Esophagus muscularis mucosa (tissue), 3 donors: ENCODE results near the gene RHBDD1.

Experiments
- EP300 ChIP-seq: sonication (generic); formaldehyde crosslinking; IDR thresholded peaks from one replicate; pipeline ENCODE4 v1.6.1; 2017; ENCODE audit warnings: antibody characterized with exemption
- TF ChIP-seq, protein P1 (sequence below), 3 experiments: fragments of 200-600 bp in 2 of 3; fragments of 450-650 bp in 1 of 3; sonication (generic) in 2 of 3; IDR thresholded peaks; one replicate each; pipeline ENCODE4 v1.5.1; 2017 to 2019; ENCODE audit warnings: antibody characterized with exemption in 3 of 3, mild to moderate bottlenecking in 2 of 3, moderate library complexity in 1 of 3

DNA sequence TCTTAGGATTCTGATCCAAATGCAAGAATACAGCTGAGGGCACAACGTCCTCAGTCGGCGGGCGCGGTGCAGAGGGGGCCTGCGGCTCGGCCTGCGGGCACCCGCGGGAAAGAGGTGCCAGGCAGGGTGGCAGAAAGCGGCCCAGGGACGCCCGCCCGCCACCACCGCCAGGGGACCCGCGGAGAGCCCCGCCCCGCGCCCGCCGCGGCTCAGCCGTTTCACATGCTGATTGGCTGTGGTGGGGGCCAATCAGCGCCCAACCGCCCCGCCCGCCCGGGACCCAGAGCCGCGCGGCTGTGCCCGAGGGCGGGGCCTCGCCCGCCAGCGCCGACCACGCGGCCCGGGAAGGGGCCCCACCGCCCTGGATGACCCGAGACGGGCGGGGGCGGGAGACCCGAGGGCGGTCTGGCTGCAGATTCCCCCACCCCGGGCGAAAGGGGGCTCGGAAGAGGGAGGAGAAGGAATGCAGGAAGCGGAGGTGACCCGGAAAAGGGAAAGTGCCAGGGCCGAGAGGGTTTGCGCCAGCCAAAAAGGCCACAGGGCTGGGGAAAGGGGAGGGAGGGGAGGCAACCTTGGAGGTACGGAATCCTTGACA, 44.3 kb upstream of the RHBDD1 start:
- TF ChIP-seq, protein P1, sequence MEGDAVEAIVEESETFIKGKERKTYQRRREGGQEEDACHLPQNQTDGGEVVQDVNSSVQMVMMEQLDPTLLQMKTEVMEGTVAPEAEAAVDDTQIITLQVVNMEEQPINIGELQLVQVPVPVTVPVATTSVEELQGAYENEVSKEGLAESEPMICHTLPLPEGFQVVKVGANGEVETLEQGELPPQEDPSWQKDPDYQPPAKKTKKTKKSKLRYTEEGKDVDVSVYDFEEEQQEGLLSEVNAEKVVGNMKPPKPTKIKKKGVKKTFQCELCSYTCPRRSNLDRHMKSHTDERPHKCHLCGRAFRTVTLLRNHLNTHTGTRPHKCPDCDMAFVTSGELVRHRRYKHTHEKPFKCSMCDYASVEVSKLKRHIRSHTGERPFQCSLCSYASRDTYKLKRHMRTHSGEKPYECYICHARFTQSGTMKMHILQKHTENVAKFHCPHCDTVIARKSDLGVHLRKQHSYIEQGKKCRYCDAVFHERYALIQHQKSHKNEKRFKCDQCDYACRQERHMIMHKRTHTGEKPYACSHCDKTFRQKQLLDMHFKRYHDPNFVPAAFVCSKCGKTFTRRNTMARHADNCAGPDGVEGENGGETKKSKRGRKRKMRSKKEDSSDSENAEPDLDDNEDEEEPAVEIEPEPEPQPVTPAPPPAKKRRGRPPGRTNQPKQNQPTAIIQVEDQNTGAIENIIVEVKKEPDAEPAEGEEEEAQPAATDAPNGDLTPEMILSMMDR (IDR thresholded peaks at IDR 0.05), result peak; percentile 36 to 64 (median 52)
- TF ChIP-seq EP300, result no peak
